ENCODE data around the gene FAM174C.

FAM174C gene

DNA sequence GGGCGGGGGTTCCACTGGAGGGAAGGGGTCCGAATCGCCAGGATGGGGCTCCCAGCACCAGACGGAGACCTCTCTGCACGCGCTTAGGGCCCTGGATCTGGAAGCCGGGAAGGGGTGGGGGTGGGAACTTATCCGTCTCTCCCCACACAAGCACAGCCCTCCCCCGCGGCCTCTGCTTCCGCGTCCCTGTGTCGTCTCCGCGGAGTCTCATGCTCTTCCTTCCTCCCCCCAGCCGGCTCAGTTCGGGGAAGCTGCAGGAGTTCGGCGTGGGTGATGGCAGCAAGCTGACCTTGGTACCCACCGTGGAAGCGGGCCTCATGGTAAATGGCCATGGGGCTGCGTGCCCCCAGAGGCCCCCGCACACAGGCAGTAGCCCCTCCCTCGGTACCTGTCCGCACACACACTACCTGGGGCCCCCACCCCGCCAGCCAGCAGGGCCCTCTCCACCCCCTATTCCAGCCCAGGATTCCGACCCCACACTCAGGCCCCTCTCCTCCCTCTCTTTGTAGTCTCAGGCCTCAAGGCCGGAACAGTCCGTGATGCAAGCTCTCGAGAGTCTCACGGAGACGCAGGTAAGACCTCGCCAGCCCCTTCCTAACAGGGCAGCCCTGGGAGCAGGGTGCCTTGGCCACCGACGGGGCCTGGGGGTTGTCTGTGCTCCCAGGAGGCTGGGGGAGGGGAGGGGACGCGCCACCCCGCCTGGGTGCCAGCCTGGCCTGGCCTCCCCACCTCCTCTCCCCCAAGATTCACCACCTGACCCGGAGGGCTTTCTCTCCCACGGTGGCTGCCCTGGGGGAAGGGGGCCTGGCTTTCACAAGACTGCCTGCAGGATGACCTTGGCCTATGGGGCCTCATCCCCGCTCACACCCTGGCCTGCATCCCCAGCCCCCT is 23.8 kb upstream of the FAM174C start:
- DNase-seq = peak; percentile 70

GRCh38 chr19:1252221-1252820 is 23.0 kb upstream of the FAM174C start:
- no peak for DNase-seq

DNA sequence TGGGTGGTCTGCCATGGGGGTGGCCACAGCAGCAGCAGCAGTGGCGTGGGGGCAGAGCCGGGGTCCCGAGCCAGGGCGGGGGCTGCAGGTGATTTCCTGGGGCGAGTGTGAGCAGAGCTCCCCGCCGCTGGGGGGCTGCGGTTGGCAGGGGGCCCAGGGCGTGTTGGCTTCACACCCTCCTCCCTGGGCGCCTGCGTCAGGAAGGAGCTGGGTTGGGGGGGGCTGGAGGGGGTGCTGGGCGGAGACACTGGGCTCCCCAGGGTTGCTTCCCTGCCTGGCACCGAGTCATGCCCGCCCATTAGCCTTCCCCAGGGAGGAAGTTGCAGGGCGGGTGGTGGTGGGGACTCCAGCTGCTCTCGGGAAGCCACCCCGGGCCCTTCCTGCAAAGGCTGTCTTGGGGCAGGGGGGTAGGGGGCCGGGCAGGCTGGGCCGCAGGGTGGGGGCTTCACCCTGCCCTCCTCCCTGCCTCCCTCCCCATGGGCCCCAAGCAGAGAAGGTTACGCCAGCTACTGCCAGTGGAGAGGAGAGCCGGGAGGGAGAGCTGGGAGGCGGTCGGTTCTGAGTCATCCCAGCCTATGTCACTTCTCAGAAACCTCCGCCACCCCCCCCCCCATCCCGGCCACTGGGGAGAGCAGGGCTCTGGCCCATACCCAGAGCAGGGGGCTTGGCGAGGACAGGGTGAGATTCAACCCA is 22.4 kb upstream of the FAM174C start:
- peak; percentile 79 for DNase-seq

DNA sequence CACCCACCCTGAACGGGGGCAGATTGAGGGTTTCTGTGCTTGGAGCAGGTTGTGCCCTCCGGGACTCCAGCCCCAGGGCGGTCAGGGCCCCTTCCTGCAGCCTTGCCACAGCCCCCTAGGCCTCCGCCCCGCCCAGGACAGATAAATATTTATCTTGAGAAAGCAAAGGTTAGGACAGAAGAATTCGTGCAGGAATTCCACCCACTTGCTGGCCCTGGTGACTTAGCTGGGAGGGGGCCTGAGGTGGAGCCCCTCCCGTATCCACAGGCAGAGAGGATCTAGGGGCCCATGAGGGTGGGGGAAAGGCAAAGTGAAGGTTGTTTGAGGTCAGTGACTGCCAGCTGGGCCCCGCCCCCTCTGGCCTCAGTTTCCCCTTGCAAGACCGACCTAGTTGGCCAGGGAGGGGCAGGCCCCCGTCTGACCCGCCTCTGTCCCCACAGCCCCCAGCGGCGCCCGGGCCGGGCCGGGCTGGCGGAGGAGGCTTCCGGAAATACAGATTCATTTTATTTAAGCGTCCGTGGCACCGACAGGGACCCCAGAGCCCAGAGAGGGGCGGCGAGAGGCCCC is 21.7 kb upstream of the FAM174C start:
- DNase-seq = no peak

- DNase-seq = no peak
Observed at GRCh38 chr19:1254081-1254527, 21.2 kb upstream of the FAM174C start.

DNA sequence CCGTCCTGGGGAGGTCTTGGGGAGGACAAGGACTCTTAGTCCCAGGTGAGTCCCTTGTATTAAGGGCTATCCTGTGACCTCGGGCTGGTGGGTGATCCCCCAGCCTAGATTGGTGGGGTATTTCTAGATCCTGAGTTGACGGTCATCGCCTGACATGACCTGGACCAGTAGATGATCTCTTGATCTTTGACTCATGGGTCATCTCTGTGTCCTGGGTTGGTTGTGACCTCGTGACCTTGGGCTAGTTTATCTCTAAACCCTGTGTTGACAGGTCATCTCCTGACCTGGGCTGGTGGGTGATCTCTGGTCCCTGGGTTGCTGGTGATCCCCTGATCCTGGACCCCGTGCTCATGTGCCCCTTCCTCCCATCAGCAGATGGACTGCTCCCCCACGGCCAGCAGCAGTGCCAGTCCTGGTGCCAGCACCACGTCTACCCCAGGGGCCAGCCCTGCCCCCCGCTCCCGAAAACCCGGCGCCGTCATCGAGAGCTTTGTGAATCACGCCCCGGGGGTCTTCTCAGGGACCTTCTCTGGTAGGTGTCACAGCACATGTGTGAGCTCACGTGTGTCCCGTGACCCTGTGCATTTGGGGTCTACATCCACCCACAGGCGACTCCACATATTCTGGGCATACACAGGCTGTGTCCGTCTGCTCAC is 20.7 kb upstream of the FAM174C start:
- DNase-seq = no peak

DNA sequence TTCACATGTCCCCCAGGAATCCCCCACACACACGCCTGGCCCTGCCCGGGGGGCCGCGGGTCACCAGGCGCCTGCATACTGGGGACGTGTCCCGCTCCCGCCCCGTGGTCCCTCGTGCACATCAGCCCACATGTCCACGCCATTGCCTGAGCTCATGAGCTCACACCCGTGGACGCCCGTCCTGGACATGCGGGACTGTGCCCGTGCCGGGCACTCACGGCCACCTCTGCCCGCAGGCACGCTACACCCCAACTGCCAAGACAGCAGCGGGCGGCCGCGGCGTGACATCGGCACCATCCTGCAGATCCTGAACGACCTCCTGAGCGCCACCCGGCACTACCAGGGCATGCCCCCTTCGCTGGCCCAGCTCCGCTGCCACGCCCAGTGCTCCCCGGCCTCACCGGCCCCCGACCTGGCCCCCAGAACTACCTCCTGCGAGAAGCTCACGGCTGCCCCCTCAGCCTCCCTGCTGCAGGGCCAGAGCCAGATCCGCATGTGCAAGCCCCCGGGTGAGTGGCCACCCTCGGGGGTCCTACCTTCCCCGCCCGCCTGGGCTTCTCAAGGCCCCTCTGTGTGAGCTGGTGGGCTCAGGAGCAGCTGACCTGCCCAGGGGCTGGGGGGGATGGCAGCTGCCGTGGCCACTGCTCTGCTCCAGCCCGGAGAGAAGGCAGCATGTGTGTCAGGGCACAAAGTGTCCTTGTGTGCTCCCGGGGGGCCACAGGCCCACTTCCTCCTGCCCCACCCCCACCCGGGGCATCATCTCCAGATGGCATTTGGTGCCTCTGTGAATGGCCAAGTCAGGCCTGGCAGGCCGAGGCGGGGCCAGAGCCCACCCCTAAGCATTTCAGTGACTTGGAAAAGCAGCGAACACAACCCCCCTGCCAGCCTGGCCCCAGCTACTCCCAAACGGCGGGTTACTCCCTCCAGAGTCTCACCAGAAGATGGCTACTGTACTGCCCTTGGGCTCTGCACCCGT is 19.9 kb upstream of the FAM174C start:
- no peak for DNase-seq

- no peak for DNase-seq
Observed at GRCh38 chr19:1256646-1257474, 18.5 kb upstream of the FAM174C start.

- no peak for DNase-seq
Observed at GRCh38 chr19:1257475-1258162, 17.7 kb upstream of the FAM174C start.

DNA sequence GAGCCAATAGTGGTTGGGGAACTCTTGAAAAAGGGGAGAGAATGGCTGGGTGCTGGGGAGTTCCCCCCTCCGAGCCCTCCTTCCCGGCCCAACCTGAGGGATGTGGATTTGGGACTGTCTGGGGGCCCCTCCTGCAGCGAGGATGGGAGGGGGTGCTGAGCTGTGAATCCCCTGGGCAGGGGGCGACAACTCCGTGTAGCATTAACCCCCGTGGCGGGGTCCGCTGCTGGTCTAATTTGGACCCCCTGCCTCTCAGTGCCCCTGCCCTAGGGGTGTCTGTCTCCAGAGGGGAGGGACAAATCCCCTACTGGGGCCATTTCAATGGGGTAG is 17.2 kb upstream of the FAM174C start:
- no peak for DNase-seq

GRCh38 chr19:1258707-1259205 is 16.6 kb upstream of the FAM174C start:
- DNase-seq = no peak

GRCh38 chr19:1259206-1259875 is 16.0 kb upstream of the FAM174C start:
- DNase-seq = peak; percentile 77

DNA sequence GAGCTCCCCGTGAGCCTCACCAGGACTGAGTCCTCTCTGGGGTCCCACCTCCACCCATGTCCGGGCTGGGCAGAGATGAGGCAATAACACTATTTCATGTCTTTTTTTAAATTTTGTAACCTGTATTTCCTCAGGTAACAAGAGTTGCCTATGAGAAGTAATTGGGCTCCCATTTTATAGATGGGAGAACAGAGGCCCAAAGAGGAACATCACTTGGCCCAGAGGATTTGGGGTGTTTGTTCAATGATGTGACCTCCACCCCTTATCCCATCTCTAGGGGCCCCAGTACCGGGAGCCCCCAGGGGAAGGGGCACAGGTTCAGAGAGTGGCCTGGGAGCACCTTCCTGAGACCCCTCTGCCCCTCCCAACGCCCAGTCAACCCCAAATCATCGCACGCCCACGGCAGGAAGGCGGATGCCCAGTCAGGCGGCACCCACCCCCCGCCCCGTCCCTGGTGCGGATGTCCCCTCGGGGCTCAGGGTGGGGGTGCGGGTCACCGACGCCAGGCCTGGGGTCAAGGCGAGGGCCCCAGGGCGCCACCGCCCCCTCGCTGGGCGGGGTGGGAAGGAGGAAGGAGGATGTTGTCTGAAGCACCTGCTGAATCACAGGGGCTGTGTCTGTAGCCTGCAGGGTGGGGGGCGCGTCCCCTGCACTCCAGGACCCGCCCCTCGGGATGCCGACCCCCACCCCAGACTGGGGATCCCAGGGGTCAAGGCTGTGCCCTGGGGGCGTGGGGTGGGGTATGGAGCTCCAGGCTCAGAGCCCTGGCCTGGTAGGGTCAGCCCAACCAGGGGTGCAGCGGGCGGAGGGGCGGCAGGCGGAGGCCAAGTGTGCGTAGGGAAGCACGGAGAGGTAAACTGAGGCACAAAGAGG is 15.2 kb upstream of the FAM174C start:
- DNase-seq = no peak

DNA sequence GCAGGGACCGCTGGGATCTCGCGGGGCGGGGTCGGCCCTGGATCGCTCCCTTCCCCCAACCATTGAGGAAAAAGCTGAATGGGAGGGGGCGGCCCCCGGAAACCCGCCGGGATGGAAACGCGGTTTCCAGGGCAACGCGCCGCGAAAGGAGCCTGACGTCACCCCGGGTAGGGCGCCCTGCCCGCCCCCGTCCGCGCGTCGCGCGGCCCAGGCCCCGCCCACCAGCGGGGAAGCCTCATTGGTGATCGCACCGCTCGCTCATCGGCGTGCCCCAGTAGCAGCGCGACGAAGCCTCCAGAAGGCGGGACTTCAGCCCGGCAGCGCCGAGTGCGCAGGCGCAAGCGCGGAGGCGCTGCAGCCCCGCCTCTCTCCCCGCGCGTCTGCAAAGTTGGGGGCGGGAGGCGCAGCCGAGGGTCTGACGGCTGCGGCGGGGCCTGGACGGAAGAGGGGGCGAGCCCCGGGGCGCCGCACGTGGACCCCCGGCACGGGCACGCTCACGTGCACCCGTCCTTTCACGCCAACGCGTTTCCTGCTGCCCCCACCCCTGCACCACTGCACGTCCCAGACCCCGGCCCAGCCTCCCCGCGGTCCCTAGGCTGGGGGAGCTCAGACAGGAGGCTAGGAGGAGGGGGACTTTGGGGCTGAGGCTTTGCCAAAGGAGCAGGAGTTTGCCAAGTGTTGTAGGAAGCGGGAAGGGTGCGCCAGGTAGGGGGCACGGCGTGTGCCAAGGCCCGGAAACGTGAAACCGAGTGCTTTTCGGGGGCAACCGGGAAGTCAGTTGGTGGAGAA is 14.4 kb upstream of the FAM174C start:
- DNase-seq = peak; percentile 99

DNA sequence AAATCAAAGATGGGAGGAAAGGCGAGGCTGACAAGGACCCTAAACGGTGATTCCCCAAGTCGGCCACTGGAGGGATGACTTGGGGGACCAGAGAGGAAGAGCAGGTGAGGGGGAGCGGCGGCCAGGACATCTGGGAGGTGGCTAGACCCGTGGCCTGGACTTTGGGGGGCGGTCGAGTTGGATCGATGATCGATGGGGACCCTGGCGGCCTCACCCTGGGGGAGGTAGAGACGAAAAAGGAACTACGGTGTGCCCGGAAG is 13.9 kb upstream of the FAM174C start:
- no peak for DNase-seq

DNA sequence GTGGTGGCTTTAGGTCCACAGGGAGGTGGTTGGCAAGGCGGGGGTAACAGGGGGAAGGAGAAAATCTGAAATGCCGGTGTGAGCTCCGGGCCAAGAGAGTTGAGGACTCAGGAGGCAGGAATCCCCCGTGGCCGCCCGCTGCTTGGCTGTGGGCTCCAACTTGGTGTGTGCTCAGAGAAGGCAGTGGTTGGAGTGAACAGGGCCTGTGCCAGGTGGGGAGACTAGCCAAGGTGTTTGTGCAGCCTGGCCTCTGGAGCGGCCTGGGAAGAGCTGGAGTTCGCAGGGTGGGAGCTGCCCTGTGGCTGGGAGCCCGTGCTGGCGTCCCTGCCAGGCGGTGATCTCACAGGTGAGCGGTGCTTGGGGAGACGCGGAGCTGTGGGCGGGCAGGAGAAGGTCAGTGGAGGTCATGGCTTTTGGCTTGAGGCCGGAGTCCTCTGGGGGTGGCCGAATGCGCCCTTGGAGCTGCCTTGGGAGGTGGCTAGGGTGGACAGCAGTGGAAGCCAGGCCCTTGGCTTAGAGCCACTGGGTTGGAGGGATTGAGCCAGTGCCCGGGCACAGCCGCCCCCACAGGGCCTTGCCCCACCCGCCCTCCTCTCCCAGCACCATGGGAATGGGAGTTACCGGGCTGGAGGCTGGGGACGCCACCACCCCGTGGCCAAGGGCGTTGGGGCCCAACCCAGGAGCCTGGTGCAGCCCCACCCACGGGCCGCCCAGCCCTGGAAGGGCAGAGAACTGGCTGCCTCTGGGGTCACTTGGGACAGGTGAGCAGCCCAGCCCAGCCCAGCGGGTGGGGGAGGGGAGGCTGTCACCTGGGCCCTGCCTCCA is 13.3 kb upstream of the FAM174C start:
- DNase-seq = peak; percentile 55

DNA sequence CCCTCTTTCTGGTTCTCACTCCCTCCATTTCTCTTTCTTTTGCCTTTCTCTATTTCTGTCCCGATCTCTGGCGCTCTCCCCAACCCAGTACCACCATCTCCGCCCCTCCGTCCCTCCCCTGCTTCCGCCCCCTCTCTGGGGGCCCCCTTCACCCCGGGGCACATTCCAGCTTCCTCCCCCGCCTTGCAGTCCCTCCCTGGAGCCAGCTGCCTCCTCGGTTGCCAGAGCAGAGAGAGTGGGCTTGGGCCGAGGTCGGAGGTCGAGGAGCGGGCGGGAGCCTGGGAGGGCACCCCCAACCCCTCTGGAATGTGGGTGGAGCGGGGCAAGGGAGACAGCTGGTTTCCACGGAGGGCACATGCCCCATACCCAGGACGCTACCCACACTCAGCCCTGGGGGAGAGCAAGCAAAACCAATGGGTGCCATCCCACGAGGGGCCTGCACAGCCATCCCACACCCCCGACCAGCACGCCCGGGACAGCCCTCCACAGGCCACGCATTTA is 12.7 kb upstream of the FAM174C start:
- DNase-seq = no peak
